Astrocyte of the cerebellum (primary cell): ENCODE data around the gene ADAM22.
"Not testable (repeated sequence)": the region's sequence is repeated elsewhere in the genome, so short reads cannot be mapped to it uniquely, and the experiment has no call there.

Experiments used
- DNase-seq: peaks from one replicate; pipeline ENCODE4 v3.0.0-alpha.2; 2011; ENCODE audit warnings: low read depth
- H3K4me3 ChIP-seq: 2 replicates; pipeline ENCODE4 v1.5.1; 2011; ENCODE audit warnings: mild to moderate bottlenecking, low read depth, low read length, moderate library complexity
- in situ Hi-C: cut with HindIII; loops from 2 replicates; pipeline ENCODE4 v1.10.0; 2017; ENCODE audit warnings: low sequenced_read_pairs
- TF ChIP-seq, protein P1 (sequence below): IDR thresholded peaks from 2 replicates; pipeline ENCODE4 v1.5.1; 2012; ENCODE audit warnings: low read length, low read depth, moderate library complexity, mild to moderate bottlenecking; ENCODE audit errors: missing control alignments

Gene ADAM22

DNA sequence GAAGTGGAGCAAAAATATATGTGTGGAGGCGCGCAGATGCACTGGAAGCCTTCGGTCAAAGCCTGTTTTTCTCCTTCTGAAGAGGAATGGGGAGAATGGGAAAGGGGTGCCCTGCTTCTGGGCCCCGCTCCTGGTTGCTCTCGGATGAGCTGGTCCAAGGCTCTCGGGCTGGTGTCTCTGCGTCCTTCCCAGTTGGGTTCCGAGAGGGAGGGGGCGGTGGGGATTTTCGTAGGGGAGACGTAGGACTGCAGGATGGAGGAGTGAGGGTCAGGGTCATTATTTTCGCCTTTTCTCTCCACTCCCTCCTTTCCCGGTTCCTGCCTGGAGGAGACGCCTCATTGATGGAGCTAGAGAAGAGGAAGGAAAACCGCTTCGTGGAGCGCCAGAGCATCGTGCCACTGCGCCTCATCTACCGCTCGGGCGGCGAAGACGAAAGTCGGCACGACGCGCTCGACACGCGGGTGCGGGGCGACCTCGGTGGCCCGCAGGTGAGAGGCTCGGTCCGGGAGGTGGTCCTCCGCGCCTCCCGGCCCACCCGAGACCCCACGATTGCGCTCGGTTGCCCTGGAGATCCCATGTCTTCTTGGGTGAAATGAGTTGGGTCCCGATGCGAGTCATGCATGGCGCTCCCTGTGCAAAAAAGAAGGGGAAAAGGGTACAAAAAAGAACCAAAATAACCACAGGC lies 790 bp downstream of the ADAM22 start:
- no peak for DNase-seq
- peak overlapping the region; percentile 70 for H3K4me3 ChIP-seq

DNA sequence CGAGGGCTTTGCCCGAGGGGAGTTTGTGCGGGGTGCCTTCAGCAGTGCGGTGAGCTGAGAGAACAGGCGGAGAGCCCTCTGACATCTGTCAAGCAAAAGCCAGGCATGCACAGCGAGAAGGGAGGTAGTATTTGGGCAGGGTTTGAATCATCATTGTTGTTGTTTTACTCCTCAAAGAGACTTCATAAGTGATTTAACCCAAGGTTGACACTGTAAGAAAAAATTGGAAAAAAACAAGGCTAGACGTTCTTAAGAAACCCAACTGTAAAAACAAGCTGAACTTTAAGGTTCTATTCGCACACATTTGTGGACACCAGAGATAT lies 1.3 kb downstream of the ADAM22 start:
- in situ Hi-C loops = no loop called here
- TF ChIP-seq, protein P1, sequence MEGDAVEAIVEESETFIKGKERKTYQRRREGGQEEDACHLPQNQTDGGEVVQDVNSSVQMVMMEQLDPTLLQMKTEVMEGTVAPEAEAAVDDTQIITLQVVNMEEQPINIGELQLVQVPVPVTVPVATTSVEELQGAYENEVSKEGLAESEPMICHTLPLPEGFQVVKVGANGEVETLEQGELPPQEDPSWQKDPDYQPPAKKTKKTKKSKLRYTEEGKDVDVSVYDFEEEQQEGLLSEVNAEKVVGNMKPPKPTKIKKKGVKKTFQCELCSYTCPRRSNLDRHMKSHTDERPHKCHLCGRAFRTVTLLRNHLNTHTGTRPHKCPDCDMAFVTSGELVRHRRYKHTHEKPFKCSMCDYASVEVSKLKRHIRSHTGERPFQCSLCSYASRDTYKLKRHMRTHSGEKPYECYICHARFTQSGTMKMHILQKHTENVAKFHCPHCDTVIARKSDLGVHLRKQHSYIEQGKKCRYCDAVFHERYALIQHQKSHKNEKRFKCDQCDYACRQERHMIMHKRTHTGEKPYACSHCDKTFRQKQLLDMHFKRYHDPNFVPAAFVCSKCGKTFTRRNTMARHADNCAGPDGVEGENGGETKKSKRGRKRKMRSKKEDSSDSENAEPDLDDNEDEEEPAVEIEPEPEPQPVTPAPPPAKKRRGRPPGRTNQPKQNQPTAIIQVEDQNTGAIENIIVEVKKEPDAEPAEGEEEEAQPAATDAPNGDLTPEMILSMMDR = no peak
- peak overlapping the region; percentile 70 for H3K4me3 ChIP-seq
- no peak for DNase-seq

More for the DNA sequence above, 790 bp downstream of the ADAM22 start:
- TF ChIP-seq, protein P1 = no peak
- in situ Hi-C loops = no loop called here

DNA sequence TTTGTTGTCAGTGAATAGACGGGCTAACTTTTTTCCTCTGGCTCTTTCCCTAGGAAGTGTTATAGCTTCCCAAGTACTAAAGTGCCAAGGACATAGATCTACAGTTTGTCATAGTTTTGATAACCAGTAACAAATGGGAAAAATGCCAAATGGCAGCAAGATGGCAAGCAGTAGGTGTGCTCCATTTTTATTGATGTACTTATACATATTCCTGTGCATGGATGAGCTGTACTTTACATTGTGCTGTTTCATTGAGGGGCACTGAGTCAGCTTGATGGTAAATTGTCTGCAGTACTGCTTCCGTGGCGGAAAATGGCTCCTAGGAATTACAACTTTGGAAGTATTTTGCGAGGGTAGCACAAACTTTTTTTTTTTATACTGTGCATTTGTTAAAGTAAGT lies 7.1 kb downstream of the ADAM22 start:
- DNase-seq = no peak
- TF ChIP-seq, protein P1 = no peak

DNA sequence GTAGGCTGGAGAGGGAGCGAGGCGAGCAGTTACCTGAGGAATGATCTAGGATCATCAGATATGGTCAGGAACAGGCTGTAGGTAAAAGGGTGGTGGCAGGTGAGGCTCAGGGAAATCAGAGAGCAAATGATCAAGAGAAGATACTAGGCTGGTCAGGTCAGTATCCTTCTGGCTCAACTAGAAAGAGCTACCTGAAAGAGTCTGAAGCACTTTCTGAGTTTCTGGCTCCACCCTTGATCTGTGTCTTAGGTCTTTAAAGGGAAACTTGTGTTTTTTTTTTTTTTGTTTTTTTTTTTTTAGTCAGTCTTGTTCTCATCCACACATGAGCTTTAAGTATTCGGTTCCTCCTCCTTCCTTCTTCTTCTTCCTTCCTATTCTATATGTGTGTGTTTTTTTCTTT lies 10.5 kb downstream of the ADAM22 start:
- no peak overlapping the region for H3K4me3 ChIP-seq
- TF ChIP-seq, protein P1 = no peak

More for the DNA sequence above, 7.1 kb downstream of the ADAM22 start:
- in situ Hi-C loops = no loop called here
- no peak overlapping the region for H3K4me3 ChIP-seq

DNA sequence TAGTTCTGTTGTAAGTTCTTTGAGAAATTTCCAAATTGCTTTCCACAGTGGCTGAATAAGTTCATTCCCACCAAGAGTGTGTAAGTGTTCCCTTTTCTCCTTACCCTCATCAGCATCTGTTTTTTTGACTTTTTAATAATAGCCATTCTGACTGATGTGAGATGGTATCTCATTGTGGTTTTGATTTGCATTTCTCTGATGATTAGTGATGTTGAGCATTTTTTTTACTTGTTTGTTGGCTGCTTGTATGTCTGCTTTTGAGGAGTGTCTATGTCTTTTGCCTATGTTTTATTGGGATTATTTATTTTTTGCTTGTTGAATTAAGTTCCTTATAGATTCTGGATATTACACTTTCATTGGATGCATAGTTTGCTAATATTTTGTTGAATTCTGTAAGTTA lies 11.9 kb downstream of the ADAM22 start:
- H3K4me3 ChIP-seq, DNase-seq, in situ Hi-C loops: not testable (repeated sequence)

More for the DNA sequence above, 10.5 kb downstream of the ADAM22 start:
- in situ Hi-C loops = no loop called here
- no peak for DNase-seq

DNA sequence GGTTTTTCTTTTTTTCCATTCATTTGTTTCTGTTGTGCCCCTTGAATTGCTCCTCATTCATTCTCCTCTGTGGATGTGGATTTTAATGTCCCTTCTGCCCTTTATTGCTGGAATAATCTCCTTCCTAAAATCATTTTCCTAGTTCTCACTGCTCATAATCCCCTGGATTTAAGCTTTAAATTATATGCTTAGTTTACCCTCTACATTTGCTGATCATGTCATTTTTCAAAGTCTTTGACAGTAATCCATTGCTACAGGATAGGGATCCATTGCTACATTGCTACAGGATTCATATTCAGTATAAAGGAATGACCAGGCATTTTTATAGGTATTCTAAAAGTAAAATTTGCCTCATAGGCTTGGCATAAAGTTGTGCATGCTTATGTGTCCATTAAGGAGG lies 14.3 kb downstream of the ADAM22 start:
- DNase-seq = no peak
- in situ Hi-C loops = no loop called here
- H3K4me3 ChIP-seq = no peak overlapping the region
- TF ChIP-seq, protein P1 = no peak

DNA sequence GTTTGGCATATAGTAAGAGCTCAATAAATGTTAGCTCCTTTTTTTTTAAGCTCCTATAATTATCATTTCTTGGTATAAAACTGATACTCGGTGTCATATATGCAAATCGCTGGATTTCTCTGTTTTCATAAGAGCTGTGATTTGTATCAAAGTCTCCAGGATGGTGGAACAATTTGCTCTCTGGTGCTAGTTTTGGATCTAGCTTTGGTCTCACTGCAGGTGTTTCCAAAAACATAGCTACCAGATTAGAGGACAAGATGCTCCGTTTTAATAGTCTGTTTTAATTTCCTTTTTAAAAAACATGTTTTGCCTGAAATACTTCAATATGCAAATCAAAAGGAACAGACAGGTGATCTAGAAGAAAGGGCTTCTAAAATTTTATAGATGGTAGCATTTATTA lies 25.3 kb downstream of the ADAM22 start:
- TF ChIP-seq, protein P1 = no peak
- in situ Hi-C loops = no loop called here
- no peak overlapping the region for H3K4me3 ChIP-seq
- no peak for DNase-seq
